Psoas muscle (tissue), 8 donors: ENCODE results near the gene GPATCH4. TPM values are rescaled to one million over a fixed set of nuclear protein-coding genes. Genes with fewer than 3 reads are reported as not detected.
A peak's percentile ranks its signal among the peaks of the same experiment; 100 is the strongest.

Experiments
- ATAC-seq, 4 donors: fragments of 200-7000 bp; cut with Tn5 transposase; one replicate each; pipeline ENCODE4 v1.9.1; 2020; ENCODE audit warnings: moderate library complexity in 3 of 4, mild to moderate bottlenecking in 2 of 4
- DNase-seq, 2 donors: peaks; one replicate each; pipeline ENCODE4 v3.0.0-alpha.2; 2020
- H3K27ac ChIP-seq: fragments of 200-600 bp; one replicate; pipeline ENCODE4 v1.8.0; 2022
- H3K27me3 ChIP-seq, 3 donors: fragments of 200-600 bp in 1 of 3; one replicate each; pipeline versions ENCODE4 v1.6.1 to v1.8.0; 2013 to 2022; ENCODE audit warnings: low read length in 2 of 3, mild to moderate bottlenecking in 2 of 3, moderate library complexity in 1 of 3; ENCODE audit not compliant: insufficient read depth in 3 of 3
- H3K36me3 ChIP-seq, 2 donors: fragments of 200-600 bp in 1 of 2; one replicate each; pipeline versions ENCODE4 v1.6.1 to v1.8.0; 2013 to 2022; ENCODE audit warnings: low read depth in 1 of 2, mild to moderate bottlenecking in 1 of 2, moderate library complexity in 1 of 2; ENCODE audit not compliant: insufficient read depth in 1 of 2
- H3K4me1 ChIP-seq: fragments of 200-600 bp; one replicate; pipeline ENCODE4 v1.8.0; 2022
- H3K4me3 ChIP-seq: fragments of 200-600 bp; one replicate; pipeline ENCODE4 v1.8.0; 2022; ENCODE audit warnings: mild to moderate bottlenecking
- H3K9me3 ChIP-seq: fragments of 200-600 bp; one replicate; pipeline ENCODE4 v1.8.0; 2022
- CTCF ChIP-seq: fragments of 200-600 bp; IDR thresholded peaks from one replicate; pipeline ENCODE4 v1.8.0; 2022; ENCODE audit warnings: antibody characterized with exemption
- WGBS, 3 donors: extraction: QIAGEN DNeasy Blood & Tissue Kit; methylation state at CpG; one replicate each; pipeline versions ENCODE4 v1.1.6 to v1.1.7; 2013; 5-methylcytosine and 5-hydroxymethylcytosine counted together
- intact Hi-C, 2 donors: fragments of 100-400 bp; cut with DNase I; formaldehyde crosslinking; loops; one replicate each; pipeline versions ENCODE4 v1.11.0 to v1.14.2; 2022
- polyA plus RNA-seq, 3 donors: library from polyadenylated mRNA; stranded (reverse); fragments of 200-250 nt; gene quantifications; one replicate each; pipeline ENCODE4 v1.2.3, GENCODE V29; 2013
- total RNA-seq, 4 donors: library from RNA; stranded (reverse); fragmentation: NEBNext Ultra II Directional in 2 of 4; extraction: Animal tissue kit (Norgen Biotek cat#: 25700) in 2 of 4; gene quantifications; one replicate each; pipeline versions ENCODE4 v1.2.1 to v1.2.4, GENCODE V29; 2021 to 2023
- donor health status: healthy with polysubstance abuse.
- donor health status: DM: no; HTN: no; CAD: no; lungs with moderate emphysema.
- donor health status: Bipolar disorder and iron deficiency.
- donor health status: healthy.
- donor health status: DM: yes; HTN: yes; CAD: no.
- donor health status: DM: no; HTN: no; CAD: no.
- donor health status: DM: no; HTN: no; CAD: no.
- donor health status: DM: yes; HTN: yes; CAD: no.

Gene GPATCH4
- total and polyA plus RNA-seq, 7 donors = 30.6 to 110 (median 73.4) TPM

GRCh38 chr1:156596426-156596825 lies 4.9 kb downstream of the GPATCH4 start:
- ATAC-seq = no peak
- no peaks in the 10 kb centered on the region for H3K27me3 ChIP-seq
- intact Hi-C loops = loop anchor here in 1 of 2 donors (5.0 kb wide), 1 partner anchor 84 kb away; no protein-coding TSS in a partner anchor
- WGBS, 3 donors = 78 to 87% (median 86%) methylated on average over 3 of the region's 3 CpGs
- H3K4me1 ChIP-seq = peaks cover 18% of the 10 kb centered on the region
- DNase-seq = no peak
- no peak for TF ChIP-seq CTCF
- H3K9me3 ChIP-seq = no peaks in the 10 kb centered on the region
- no peak overlapping the region for H3K4me3 ChIP-seq
- H3K36me3 ChIP-seq = peaks cover 16 to 68% of the 10 kb centered on the region in 2 donors
- no peak overlapping the region for H3K27ac ChIP-seq

GRCh38 chr1:156595016-156595415 lies 6.3 kb downstream of the GPATCH4 start:
- Histone ChIP-seq H3K27ac (no peak overlapping the region), H3K4me3 (no peak overlapping the region), H3K36me3 (peaks cover 16 to 68% of the 10 kb centered on the region in 2 donors), H3K27me3 (no peaks in the 10 kb centered on the region), H3K4me1 (peaks cover 16% of the 10 kb centered on the region), H3K9me3 (no peaks in the 10 kb centered on the region)
- no peak for TF ChIP-seq CTCF
- ATAC-seq (no peak), DNase-seq (no peak)
- 86 to 92% (median 88%) methylated on average over 2 of the region's 2 CpGs for WGBS, 3 donors
- intact Hi-C loops = loop anchor here in 1 of 2 donors (5.0 kb wide), 1 partner anchor 83 kb away; no protein-coding TSS in a partner anchor

- WGBS, 3 donors = 86 to 88% (median 87%) methylated on average over 3 of the region's 3 CpGs
- Histone ChIP-seq H3K36me3 (peaks cover 16 to 68% of the 10 kb centered on the region in 2 donors), H3K4me1 (peaks cover 12% of the 10 kb centered on the region), H3K4me3 (no peak overlapping the region), H3K9me3 (no peaks in the 10 kb centered on the region), H3K27ac (no peak overlapping the region), H3K27me3 (no peaks in the 10 kb centered on the region)
- ATAC-seq = no peak
- no peak for DNase-seq
- intact Hi-C loops = no loop called here
- TF ChIP-seq CTCF = no peak
Measured at GRCh38 chr1:156594190-156594589, 7.1 kb downstream of the GPATCH4 start.

- Histone ChIP-seq H3K4me1 (peaks cover 12% of the 10 kb centered on the region), H3K36me3 (peaks cover 16 to 63% of the 10 kb centered on the region in 2 donors), H3K27ac (no peak overlapping the region), H3K4me3 (no peak overlapping the region), H3K27me3 (no peaks in the 10 kb centered on the region), H3K9me3 (no peaks in the 10 kb centered on the region)
- WGBS, 3 donors = 79 to 87% (median 86%) methylated on average over 8 of the region's 8 CpGs
- TF ChIP-seq CTCF = no peak
- ATAC-seq (no peak), DNase-seq (no peak)
- intact Hi-C loops = no loop called here
Measured at GRCh38 chr1:156593661-156593989, 7.7 kb downstream of the GPATCH4 start.

GRCh38 chr1:156592910-156593660 lies 8.2 kb downstream of the GPATCH4 start:
- ATAC-seq (no peak), DNase-seq (no peak)
- intact Hi-C loops = no loop called here
- Histone ChIP-seq H3K27ac (no peak overlapping the region), H3K9me3 (no peaks in the 10 kb centered on the region), H3K27me3 (no peaks in the 10 kb centered on the region), H3K4me1 (peaks cover 12% of the 10 kb centered on the region), H3K36me3 (peaks cover 16 to 57% of the 10 kb centered on the region in 2 donors), H3K4me3 (peak overlapping the region; percentile 83)
- WGBS, 3 donors = 66 to 74% (median 66%) methylated on average over 8 of the region's 8 CpGs
- no peak for TF ChIP-seq CTCF
